ENCODE results near the gene ATG101.

Gene ATG101

GRCh38 chr12:52033446-52034140 is 36.2 kb upstream of the ATG101 start:
- Mint-ChIP-seq H3K4me3 (peak overlapping the region; percentile 78), H3K4me1 (ENCODE audit: low read depth) (peaks cover 26% of the 10 kb centered on the region), H3K27ac (peak overlapping the region; percentile 82), H3K9me3 (no peaks in the 10 kb centered on the region), H3K36me3 (ENCODE audit: low read depth) (no peaks in the 10 kb centered on the region), H3K27me3 (ENCODE audit: low read depth) (peaks cover 29% of the 10 kb centered on the region)
- DNase-seq (ENCODE audit: low spot score): no peak

- Mint-ChIP-seq H3K4me3 (no peak overlapping the region), H3K36me3 (ENCODE audit: low read depth) (no peaks in the 10 kb centered on the region), H3K9me3 (no peaks in the 10 kb centered on the region), H3K27me3 (ENCODE audit: low read depth) (peaks cover 31% of the 10 kb centered on the region), H3K27ac (no peak overlapping the region), H3K4me1 (ENCODE audit: low read depth) (peaks cover 26% of the 10 kb centered on the region)
- DNase-seq (ENCODE audit: low spot score): no peak
Measured at GRCh38 chr12:52035190-52035589, 34.6 kb upstream of the ATG101 start.

DNA sequence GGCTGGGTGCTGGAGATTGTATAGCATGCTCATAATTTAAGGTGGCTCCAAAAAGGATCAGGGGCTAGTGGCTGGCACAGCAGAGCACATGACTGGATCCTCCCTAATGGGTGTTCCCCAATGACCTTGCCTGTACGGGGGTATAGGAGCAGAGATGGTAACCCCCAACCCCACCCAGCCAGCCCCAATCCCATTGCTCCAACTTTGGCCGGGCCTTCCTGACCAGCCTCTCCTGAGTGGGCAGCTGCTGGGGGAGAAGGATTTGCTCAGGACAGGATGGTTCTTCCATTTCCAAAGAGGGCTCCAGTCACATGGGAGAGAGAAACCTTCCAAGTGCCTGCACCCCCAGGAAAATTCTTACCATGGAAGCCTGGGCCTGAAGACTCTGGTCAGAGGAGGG is 33.9 kb upstream of the ATG101 start:
- Mint-ChIP-seq H3K4me1 (ENCODE audit: low read depth) (peaks cover 26% of the 10 kb centered on the region), H3K36me3 (ENCODE audit: low read depth) (no peaks in the 10 kb centered on the region), H3K9me3 (no peaks in the 10 kb centered on the region), H3K4me3 (peak overlapping the region; percentile 51), H3K27ac (no peak overlapping the region), H3K27me3 (ENCODE audit: low read depth) (peaks cover 31% of the 10 kb centered on the region)
- DNase-seq (ENCODE audit: low spot score): no peak

DNA sequence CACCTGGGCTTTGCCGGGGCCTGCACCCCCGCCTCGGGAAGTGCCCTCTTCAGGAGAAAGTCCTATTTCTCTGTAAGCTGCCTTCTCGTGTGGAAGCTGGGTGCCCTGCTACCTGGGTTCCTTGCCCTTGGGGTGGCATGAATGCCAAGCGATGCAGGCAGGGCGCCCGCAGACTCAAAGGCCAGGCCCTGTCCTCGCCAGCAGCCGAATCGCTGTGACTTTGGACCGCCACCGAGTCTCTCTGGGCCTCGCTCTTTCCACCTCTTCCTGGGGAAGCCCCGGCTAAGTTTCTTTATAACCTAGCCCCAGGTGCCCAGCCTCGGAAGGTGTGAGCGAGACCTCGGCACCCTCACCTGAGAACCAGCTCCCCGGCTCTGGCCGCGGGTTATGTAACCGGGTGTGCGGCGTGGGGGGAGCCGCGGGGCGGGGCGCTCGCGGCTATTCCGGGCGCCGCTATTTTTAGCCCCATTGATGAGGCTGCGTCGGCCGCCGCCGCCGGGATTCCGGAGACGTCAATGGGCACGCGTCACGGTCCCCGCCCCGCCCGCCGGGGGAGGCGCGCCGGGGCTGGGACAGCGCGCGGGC is 33.1 kb upstream of the ATG101 start:
- Mint-ChIP-seq H3K4me1 (ENCODE audit: low read depth) (peaks cover 27% of the 10 kb centered on the region), H3K9me3 (no peaks in the 10 kb centered on the region), H3K27me3 (ENCODE audit: low read depth) (peaks cover 31% of the 10 kb centered on the region), H3K4me3 (peak overlapping the region; percentile 51), H3K27ac (no peak overlapping the region), H3K36me3 (ENCODE audit: low read depth) (no peaks in the 10 kb centered on the region)
- DNase-seq (ENCODE audit: low spot score): peak; percentile 79

DNA sequence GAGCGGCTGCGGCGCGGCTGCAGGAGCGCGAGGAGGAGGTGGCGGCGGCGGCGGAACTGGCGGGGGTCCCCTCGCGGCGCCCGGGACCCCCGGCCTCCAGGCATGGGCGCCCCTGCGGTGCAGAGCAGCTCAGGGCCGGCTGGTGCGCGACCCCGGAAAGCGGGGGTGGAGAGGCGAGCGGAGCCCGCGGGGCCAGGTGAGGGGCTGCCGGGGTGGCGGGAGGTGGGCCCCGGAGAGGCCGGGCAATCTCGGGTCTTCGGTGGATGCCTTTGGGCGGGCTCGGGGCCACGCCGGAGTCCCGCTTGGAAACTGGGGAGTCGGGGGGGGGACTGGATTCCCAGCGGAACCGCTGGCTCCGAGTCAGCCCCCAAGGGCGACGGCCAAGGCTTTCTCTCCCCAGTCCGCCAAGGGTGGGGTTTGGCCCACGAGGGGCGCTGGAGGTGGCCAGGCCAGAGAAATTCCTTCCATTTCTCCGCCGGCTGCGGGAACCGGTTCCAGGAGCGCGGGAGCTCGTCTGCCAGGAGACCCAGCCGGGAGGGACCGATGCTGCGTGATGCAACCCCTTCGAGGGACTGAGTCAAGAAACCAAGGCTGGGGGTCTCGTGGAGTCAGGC is 32.4 kb upstream of the ATG101 start:
- H3K27me3 Mint-ChIP-seq (ENCODE audit: low read depth): peaks cover 31% of the 10 kb centered on the region
- peaks cover 33% of the 10 kb centered on the region for H3K4me1 Mint-ChIP-seq (ENCODE audit: low read depth)
- no peak overlapping the region for H3K27ac Mint-ChIP-seq
- no peaks in the 10 kb centered on the region for H3K9me3 Mint-ChIP-seq
- H3K4me3 Mint-ChIP-seq: peak overlapping the region; percentile 19
- no peaks in the 10 kb centered on the region for H3K36me3 Mint-ChIP-seq (ENCODE audit: low read depth)
- DNase-seq (ENCODE audit: low spot score): no peak

GRCh38 chr12:52038447-52038846 is 31.3 kb upstream of the ATG101 start:
- DNase-seq (ENCODE audit: low spot score): no peak
- peak overlapping the region; percentile 71 for H3K4me3 Mint-ChIP-seq
- H3K4me1 Mint-ChIP-seq (ENCODE audit: low read depth): peaks cover 27% of the 10 kb centered on the region
- peaks cover 28% of the 10 kb centered on the region for H3K27me3 Mint-ChIP-seq (ENCODE audit: low read depth)
- no peaks in the 10 kb centered on the region for H3K9me3 Mint-ChIP-seq
- H3K27ac Mint-ChIP-seq: peak overlapping the region; percentile 26
- no peaks in the 10 kb centered on the region for H3K36me3 Mint-ChIP-seq (ENCODE audit: low read depth)

- DNase-seq (ENCODE audit: low spot score): no peak
- Mint-ChIP-seq H3K27me3 (ENCODE audit: low read depth) (peaks cover 12% of the 10 kb centered on the region), H3K4me3 (no peak overlapping the region), H3K27ac (no peak overlapping the region), H3K9me3 (no peaks in the 10 kb centered on the region), H3K36me3 (ENCODE audit: low read depth) (no peaks in the 10 kb centered on the region), H3K4me1 (ENCODE audit: low read depth) (peaks cover 17% of the 10 kb centered on the region)
Measured at GRCh38 chr12:52041035-52041434, 28.7 kb upstream of the ATG101 start.

GRCh38 chr12:52041695-52042123 is 28.1 kb upstream of the ATG101 start:
- H3K27me3 Mint-ChIP-seq (ENCODE audit: low read depth): peaks cover 8% of the 10 kb centered on the region
- peaks cover 15% of the 10 kb centered on the region for H3K4me1 Mint-ChIP-seq (ENCODE audit: low read depth)
- H3K27ac Mint-ChIP-seq: no peak overlapping the region
- no peak overlapping the region for H3K4me3 Mint-ChIP-seq
- H3K36me3 Mint-ChIP-seq (ENCODE audit: low read depth): no peaks in the 10 kb centered on the region
- no peaks in the 10 kb centered on the region for H3K9me3 Mint-ChIP-seq
- no peak for DNase-seq (ENCODE audit: low spot score)

- no peaks in the 10 kb centered on the region for H3K36me3 Mint-ChIP-seq (ENCODE audit: low read depth)
- no peaks in the 10 kb centered on the region for H3K9me3 Mint-ChIP-seq
- peaks cover 8% of the 10 kb centered on the region for H3K27me3 Mint-ChIP-seq (ENCODE audit: low read depth)
- no peak overlapping the region for H3K4me3 Mint-ChIP-seq
- H3K4me1 Mint-ChIP-seq (ENCODE audit: low read depth): peaks cover 15% of the 10 kb centered on the region
- H3K27ac Mint-ChIP-seq: no peak overlapping the region
- no peak for DNase-seq (ENCODE audit: low spot score)
Measured at GRCh38 chr12:52042706-52043385, 26.9 kb upstream of the ATG101 start.

GRCh38 chr12:52043386-52044212 is 26.2 kb upstream of the ATG101 start:
- Mint-ChIP-seq H3K36me3 (ENCODE audit: low read depth) (no peaks in the 10 kb centered on the region), H3K27me3 (ENCODE audit: low read depth) (peaks cover 2% of the 10 kb centered on the region), H3K27ac (no peak overlapping the region), H3K4me3 (no peak overlapping the region), H3K4me1 (ENCODE audit: low read depth) (peaks cover 11% of the 10 kb centered on the region), H3K9me3 (no peaks in the 10 kb centered on the region)
- no peak for DNase-seq (ENCODE audit: low spot score)

- no peak for DNase-seq (ENCODE audit: low spot score)
- peaks cover 3% of the 10 kb centered on the region for H3K27me3 Mint-ChIP-seq (ENCODE audit: low read depth)
- peaks cover 14% of the 10 kb centered on the region for H3K4me1 Mint-ChIP-seq (ENCODE audit: low read depth)
- H3K27ac Mint-ChIP-seq: no peak overlapping the region
- no peak overlapping the region for H3K4me3 Mint-ChIP-seq
- H3K9me3 Mint-ChIP-seq: no peaks in the 10 kb centered on the region
- H3K36me3 Mint-ChIP-seq (ENCODE audit: low read depth): no peaks in the 10 kb centered on the region
Measured at GRCh38 chr12:52044292-52044983, 25.3 kb upstream of the ATG101 start.

- peaks cover 6% of the 10 kb centered on the region for H3K27me3 Mint-ChIP-seq (ENCODE audit: low read depth)
- H3K9me3 Mint-ChIP-seq: no peaks in the 10 kb centered on the region
- H3K4me1 Mint-ChIP-seq (ENCODE audit: low read depth): peaks cover 23% of the 10 kb centered on the region
- DNase-seq (ENCODE audit: low spot score): no peak
- no peak overlapping the region for H3K4me3 Mint-ChIP-seq
- H3K27ac Mint-ChIP-seq: no peak overlapping the region
- no peaks in the 10 kb centered on the region for H3K36me3 Mint-ChIP-seq (ENCODE audit: low read depth)
Measured at GRCh38 chr12:52045794-52046199, 24.0 kb upstream of the ATG101 start.

DNA sequence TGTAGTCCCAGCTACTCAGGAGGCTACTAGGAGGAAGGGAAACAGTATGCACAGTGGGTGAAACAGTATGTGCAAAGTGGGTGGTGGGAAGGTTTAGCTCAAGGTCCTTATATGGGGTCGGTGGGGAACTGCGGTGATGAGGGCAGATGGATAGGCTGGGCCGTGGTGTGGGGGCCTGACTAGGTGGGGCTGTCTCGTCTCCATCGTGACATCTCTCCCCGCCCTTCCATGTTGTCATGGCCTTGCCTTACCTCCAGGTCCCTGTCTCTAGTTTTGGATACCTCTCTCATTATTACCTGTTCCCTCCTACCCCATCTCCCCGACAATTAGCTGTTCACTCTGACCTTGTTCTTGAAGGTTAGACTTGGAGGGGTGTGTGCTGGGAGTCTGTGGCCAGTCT is 22.9 kb upstream of the ATG101 start:
- no peak for DNase-seq (ENCODE audit: low spot score)
- H3K9me3 Mint-ChIP-seq: no peaks in the 10 kb centered on the region
- H3K27me3 Mint-ChIP-seq (ENCODE audit: low read depth): peaks cover 6% of the 10 kb centered on the region
- H3K36me3 Mint-ChIP-seq (ENCODE audit: low read depth): no peaks in the 10 kb centered on the region
- H3K4me3 Mint-ChIP-seq: no peak overlapping the region
- no peak overlapping the region for H3K27ac Mint-ChIP-seq
- H3K4me1 Mint-ChIP-seq (ENCODE audit: low read depth): peaks cover 25% of the 10 kb centered on the region
